Muscle of leg (tissue), 11 donors: ENCODE data around the gene GRAMD2A. TPM values are rescaled to one million over a fixed set of nuclear protein-coding genes. Genes with fewer than 3 reads are reported as not detected.
A peak's percentile ranks its signal among the peaks of the same experiment; 100 is the strongest.

Experiments used
- DNase-seq: peaks from one replicate; pipeline ENCODE4 v3.0.0; 2013
- H3K27ac ChIP-seq: one replicate; pipeline ENCODE4 v1.5.1; 2013; ENCODE audit warnings: mild to moderate bottlenecking, low read length, control low read depth
- H3K27me3 ChIP-seq: one replicate; pipeline ENCODE4 v1.6.1; 2013; ENCODE audit warnings: low read length; ENCODE audit not compliant: control insufficient read depth, insufficient read depth
- H3K36me3 ChIP-seq: one replicate; pipeline ENCODE4 v1.6.1; 2013; ENCODE audit warnings: low read length; ENCODE audit not compliant: control insufficient read depth, insufficient read depth
- H3K4me1 ChIP-seq: one replicate; pipeline ENCODE4 v1.6.1; 2013; ENCODE audit warnings: low read length; ENCODE audit not compliant: control insufficient read depth, insufficient read depth
- H3K4me3 ChIP-seq: one replicate; pipeline ENCODE4 v1.5.1; 2013; ENCODE audit warnings: low read length, control low read depth
- H3K9me3 ChIP-seq: replicated peaks from 2 replicates; pipeline ENCODE4 v1.6.1; 2013; ENCODE audit warnings: low read depth, low read length; ENCODE audit not compliant: control insufficient read depth
- WGBS: methylation state at CpG from one replicate; pipeline ENCODE4 v1.1.5; 2013; ENCODE audit warnings: missing lambda C conversion rate; ENCODE audit not compliant: insufficient coverage; 5-methylcytosine and 5-hydroxymethylcytosine counted together
- polyA plus RNA-seq, 8 donors: library from polyadenylated mRNA; unstranded; fragments of 120-200 nt; gene quantifications; one replicate each; pipeline versions ENCODE4 v1.2.1 to v1.2.3, GENCODE V29; 2013; ENCODE audit warnings: inconsistent platforms in 1 of 8, low replicate concordance in 1 of 8; ENCODE audit not compliant: insufficient read length in 8 of 8, insufficient read depth in 1 of 8
- total RNA-seq: library from RNA; stranded (reverse); fragments of 120-200 nt; gene quantifications from one replicate; pipeline ENCODE4 v1.2.4, GENCODE V29; 2013

GRAMD2A gene
- total and polyA plus RNA-seq, 9 donors = 0.61 to 2.8 (median 1.5) TPM

DNA sequence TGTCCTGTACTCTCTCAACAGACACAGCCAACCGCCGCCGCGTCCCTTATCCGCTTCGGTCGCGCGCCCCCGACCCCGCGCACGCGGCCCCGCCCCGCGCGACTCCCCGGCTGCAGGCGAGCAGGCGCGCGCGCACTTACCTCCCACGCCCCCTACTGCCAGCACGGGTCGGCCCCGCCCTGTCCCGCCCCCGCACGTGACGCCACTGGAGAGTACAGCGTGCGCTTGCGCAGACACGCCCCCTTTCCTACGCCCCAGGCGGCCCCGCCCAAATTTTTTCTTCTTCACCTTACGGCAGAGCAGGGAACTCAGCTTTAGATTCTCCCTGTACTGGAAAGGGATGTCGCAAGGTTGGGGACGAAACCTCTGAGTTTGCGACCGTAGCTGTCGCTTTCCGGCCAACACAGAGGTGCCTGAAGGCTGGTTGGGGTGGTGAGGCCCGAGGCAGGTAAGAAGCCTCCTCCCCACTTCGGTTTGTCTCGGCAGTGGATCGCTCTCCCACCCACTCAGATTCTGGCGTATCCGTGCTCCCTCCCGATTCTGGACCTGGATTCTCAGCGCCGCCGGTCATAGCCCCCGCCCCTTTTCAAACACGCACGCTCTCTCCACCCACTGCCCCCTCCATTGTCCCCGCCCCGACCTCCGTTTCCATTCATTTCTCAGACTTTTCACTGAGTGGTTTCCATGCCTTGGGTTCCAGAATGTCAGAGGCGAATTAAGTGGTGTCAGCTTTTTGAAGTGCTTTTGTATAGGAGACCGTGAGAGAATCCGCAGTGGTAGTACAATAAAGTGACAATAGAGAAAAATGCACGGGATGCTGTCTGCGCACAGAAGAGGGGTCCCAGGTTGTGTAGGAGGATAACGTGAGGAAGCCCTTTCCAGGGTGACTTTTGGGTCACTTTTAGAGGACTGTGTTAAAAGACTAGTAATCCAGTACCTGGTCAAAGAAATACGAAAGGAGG lies 79.3 kb downstream of the GRAMD2A start, which contains the start of the genes MYO9A and SENP8:
Gene MYO9A (minus strand): TSS at position 134 of the 962 bp plus-strand sequence. CDS start 71,587 bp downstream, outside the sequence.
Gene SENP8 (plus strand): TSS at position 387 of the 962 bp plus-strand sequence. CDS start 21,221 bp downstream, outside the sequence.
- DNase-seq = peak; percentile 99
- H3K9me3 ChIP-seq = no peaks in the 10 kb centered on the region
- peak within 1 kb of the TSS; percentile 95 for H3K27ac ChIP-seq
- H3K27me3 ChIP-seq = no peaks in the 10 kb centered on the region
- under 1% methylated on average over 67 of the region's 69 CpGs for WGBS
- no peaks in the 10 kb centered on the region for H3K36me3 ChIP-seq
- peak within 1 kb of the TSS; percentile 79 for H3K4me3 ChIP-seq
- peaks cover 6% of the 10 kb centered on the region for H3K4me1 ChIP-seq

- H3K9me3 ChIP-seq = no peaks in the 10 kb centered on the region
- no peaks in the 10 kb centered on the region for H3K27me3 ChIP-seq
- no peaks in the 10 kb centered on the region for H3K36me3 ChIP-seq
- peak overlapping the region; percentile 94 for H3K27ac ChIP-seq
- WGBS = under 1% methylated on average over 59 of the region's 59 CpGs
- peak overlapping the region; percentile 79 for H3K4me3 ChIP-seq
- DNase-seq = peak; percentile 84
- peaks cover 8% of the 10 kb centered on the region for H3K4me1 ChIP-seq
These were observed 80.0 kb downstream of the GRAMD2A start for GRCh38 chr15:72117486-72118016.

- no peaks in the 10 kb centered on the region for H3K27me3 ChIP-seq
- H3K27ac ChIP-seq = peak overlapping the region; percentile 94
- H3K36me3 ChIP-seq = no peaks in the 10 kb centered on the region
- peak; percentile 65 for DNase-seq
- no peaks in the 10 kb centered on the region for H3K9me3 ChIP-seq
- under 1% methylated on average over 21 of the region's 24 CpGs for WGBS
- peak overlapping the region; percentile 79 for H3K4me3 ChIP-seq
- H3K4me1 ChIP-seq = peaks cover 8% of the 10 kb centered on the region
These were observed 80.7 kb downstream of the GRAMD2A start for GRCh38 chr15:72116731-72117485.

- Histone ChIP-seq H3K36me3 (no peaks in the 10 kb centered on the region), H3K4me3 (no peak overlapping the region), H3K9me3 (no peaks in the 10 kb centered on the region), H3K4me1 (peaks cover 11% of the 10 kb centered on the region), H3K27me3 (no peaks in the 10 kb centered on the region), H3K27ac (peak overlapping the region; percentile 81)
- no peak for DNase-seq
- 56% methylated on average over 3 of the region's 4 CpGs for WGBS
These were observed 84.1 kb downstream of the GRAMD2A start for GRCh38 chr15:72113347-72114031.

- DNase-seq = no peak
- peak overlapping the region; percentile 81 for H3K27ac ChIP-seq
- no peaks in the 10 kb centered on the region for H3K9me3 ChIP-seq
- peaks cover 11% of the 10 kb centered on the region for H3K4me1 ChIP-seq
- no peak overlapping the region for H3K4me3 ChIP-seq
- H3K36me3 ChIP-seq = no peaks in the 10 kb centered on the region
- H3K27me3 ChIP-seq = no peaks in the 10 kb centered on the region
These were observed 84.8 kb downstream of the GRAMD2A start for GRCh38 chr15:72112805-72113204.

GRCh38 chr15:72112116-72112515 lies 85.5 kb downstream of the GRAMD2A start:
- H3K36me3 ChIP-seq = no peaks in the 10 kb centered on the region
- no CpG with 5 or more reads among the region's 2 CpGs for WGBS
- H3K27ac ChIP-seq = peak overlapping the region; percentile 81
- H3K9me3 ChIP-seq = no peaks in the 10 kb centered on the region
- no peak overlapping the region for H3K4me3 ChIP-seq
- H3K27me3 ChIP-seq = no peaks in the 10 kb centered on the region
- H3K4me1 ChIP-seq = peaks cover 13% of the 10 kb centered on the region
- DNase-seq = peak; percentile 86

DNA sequence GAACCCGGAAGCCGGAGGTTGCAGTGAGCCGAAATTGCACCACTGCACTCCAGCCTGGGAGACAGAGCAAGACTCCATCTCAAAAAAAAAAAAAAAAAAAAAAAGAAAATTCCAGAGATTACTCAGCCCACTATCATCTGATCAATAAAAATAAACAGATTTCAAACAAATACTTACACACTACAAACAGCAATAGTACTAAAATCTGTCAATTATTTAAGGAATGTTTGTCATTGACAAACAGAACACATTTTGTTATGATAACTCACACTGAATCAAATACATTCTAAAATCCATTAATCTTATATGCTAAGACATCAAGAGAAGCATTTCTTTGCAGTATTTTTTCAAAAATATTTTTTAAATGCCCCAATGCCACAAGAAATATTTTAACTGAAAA lies 87.2 kb downstream of the GRAMD2A start:
- no peaks in the 10 kb centered on the region for H3K36me3 ChIP-seq
- no CpG with 5 or more reads among the region's 3 CpGs for WGBS
- peaks cover 14% of the 10 kb centered on the region for H3K4me1 ChIP-seq
- DNase-seq = no peak
- no peak overlapping the region for H3K27ac ChIP-seq
- no peaks in the 10 kb centered on the region for H3K27me3 ChIP-seq
- no peaks in the 10 kb centered on the region for H3K9me3 ChIP-seq
- H3K4me3 ChIP-seq = no peak overlapping the region

Other genes starting within 250 kb of the GRAMD2A start
- 63.8 TPM for gene MYO9A, start 79.6 kb downstream of the GRAMD2A start, total RNA-seq
- gene MYO9A, start 79.6 kb downstream of the GRAMD2A start, polyA plus RNA-seq = 10 to 100 TPM; 18.6 to 32.3 (median 28.1) TPM
- gene SENP8, start 79.4 kb downstream of the GRAMD2A start, total RNA-seq = 4.2 TPM
- gene SENP8, start 79.4 kb downstream of the GRAMD2A start, polyA plus RNA-seq = 1 to 10 TPM; 3.3 to 5.9 (median 4.5) TPM
- 727 TPM for gene PKM, start 33.4 kb upstream of the GRAMD2A start, total RNA-seq
- 100 to 1,000 TPM; 731 to 984 (median 848) TPM for gene PKM, start 33.4 kb upstream of the GRAMD2A start, polyA plus RNA-seq
- 54.7 TPM for gene PARP6, start 74.8 kb upstream of the GRAMD2A start, total RNA-seq
- 10 to 100 TPM; 39.0 to 64.2 (median 50.5) TPM for gene PARP6, start 74.8 kb upstream of the GRAMD2A start, polyA plus RNA-seq
- gene CELF6, start 122.4 kb upstream of the GRAMD2A start, total RNA-seq = 1.2 TPM
- gene CELF6, start 122.4 kb upstream of the GRAMD2A start, polyA plus RNA-seq = 1 to 10 TPM in 5 of 8 donors, under 1 TPM in 3; 0.48 to 2.6 (median 1.4) TPM
- 58.1 TPM for gene HEXA, start 178.2 kb upstream of the GRAMD2A start, total RNA-seq
- gene HEXA, start 178.2 kb upstream of the GRAMD2A start, polyA plus RNA-seq = 10 to 100 TPM; 42.6 to 59.9 (median 53.4) TPM
- not detected for gene TMEM202, start 200.5 kb upstream of the GRAMD2A start, total RNA-seq
- gene TMEM202, start 200.5 kb upstream of the GRAMD2A start, polyA plus RNA-seq = under 1 TPM in 1 of 8 donors, not detected in 7; 0.21 TPM